Left lung (tissue), 10 donors: Measurements from ENCODE around the gene C10orf53. TPM values are rescaled to one million over a fixed set of nuclear protein-coding genes. Genes with fewer than 3 reads are reported as not detected.
A peak's percentile ranks its signal among the peaks of the same experiment; 100 is the strongest.

Source experiments
- ATAC-seq: fragments of 200-7000 bp; cut with Tn5 transposase; one replicate; pipeline ENCODE4 v1.9.1; 2020; ENCODE audit warnings: moderate library complexity
- DNase-seq, 4 donors: peaks; one replicate each; pipeline ENCODE4 v3.0.0-alpha.2; 2013 to 2020
- H3K27ac ChIP-seq, 2 donors: fragments of 200-600 bp; sonication (generic) in 1 of 2; one replicate each; pipeline versions ENCODE4 v1.5.0 to v1.8.0; 2020 to 2021
- H3K27me3 ChIP-seq, 2 donors: fragments of 200-600 bp; sonication (generic) in 1 of 2; one replicate each; pipeline versions ENCODE4 v1.5.0 to v1.8.0; 2020 to 2021
- H3K36me3 ChIP-seq, 2 donors: fragments of 200-600 bp; sonication (generic) in 1 of 2; one replicate each; pipeline versions ENCODE4 v1.5.0 to v1.8.0; 2020 to 2021
- H3K4me1 ChIP-seq, 2 donors: fragments of 200-600 bp; one replicate each; pipeline ENCODE4 v1.8.0; 2021
- H3K4me3 ChIP-seq, 2 donors: fragments of 200-600 bp; sonication (generic) in 1 of 2; one replicate each; pipeline versions ENCODE4 v1.5.0 to v1.8.0; 2020 to 2021; ENCODE audit warnings: mild to moderate bottlenecking in 1 of 2
- H3K9me3 ChIP-seq, 2 donors: fragments of 200-600 bp; sonication (generic) in 1 of 2; one replicate each; pipeline versions ENCODE4 v1.5.0 to v1.8.0; 2020 to 2021
- CTCF ChIP-seq, 2 donors: fragments of 200-600 bp; sonication (generic) in 1 of 2; IDR thresholded peaks; one replicate each; pipeline versions ENCODE4 v1.5.0 to v1.8.0; 2021; ENCODE audit warnings: antibody characterized with exemption in 2 of 2
- intact Hi-C, 2 donors: fragments of 100-400 bp; cut with DNase I; formaldehyde crosslinking; loops; one replicate each; pipeline versions ENCODE4 v1.11.2 to v1.14.2; 2022
- polyA plus RNA-seq, 6 donors: library from polyadenylated mRNA; unstranded; fragments of 120-200 nt; gene quantifications; one replicate each; pipeline ENCODE4 v1.2.1, GENCODE V29; 2013; ENCODE audit not compliant: insufficient read length in 6 of 6
- total RNA-seq, 2 donors: library from RNA; stranded (reverse); fragmentation: NEBNext Ultra II Directional; extraction: Animal tissue kit (Norgen Biotek cat#: 25700); gene quantifications; one replicate each; pipeline ENCODE4 v1.2.1, GENCODE V29; 2021
- donor health status: DM: no; HTN: yes; CAD: no.
- donor health status: DM: no; HTN: no; CAD: no.

Gene C10orf53
- total and polyA plus RNA-seq, 8 donors = not detected

GRCh38 chr10:49726593-49726992 lies 47.1 kb downstream of the C10orf53 start:
- intact Hi-C loops = no loop called here

GRCh38 chr10:49733866-49734265 lies 54.4 kb downstream of the C10orf53 start:
- H3K4me1 ChIP-seq = no peaks in the 10 kb centered on the region
- no peaks in the 10 kb centered on the region for H3K36me3 ChIP-seq
- DNase-seq (no peak), ATAC-seq (no peak)
- H3K27ac ChIP-seq = no peak overlapping the region
- H3K27me3 ChIP-seq = no peaks in the 10 kb centered on the region
- no peak overlapping the region for H3K4me3 ChIP-seq
- TF ChIP-seq CTCF (IDR thresholded peaks at IDR 0.05) = no peak
- intact Hi-C loops = no loop called here
- no peaks in the 10 kb centered on the region for H3K9me3 ChIP-seq

More at GRCh38 chr10:49726593-49726992, 47.1 kb downstream of the C10orf53 start:
- Histone ChIP-seq H3K4me3 (no peak overlapping the region), H3K9me3 (peaks cover 0 to 18% of the 10 kb centered on the region in 2 donors), H3K4me1 (no peaks in the 10 kb centered on the region), H3K27ac (no peak overlapping the region), H3K27me3 (no peaks in the 10 kb centered on the region), H3K36me3 (no peaks in the 10 kb centered on the region)
- no peak for ATAC-seq
- no peak for DNase-seq
- no peak for TF ChIP-seq CTCF (IDR thresholded peaks at IDR 0.05)

GRCh38 chr10:49734676-49735075 lies 55.2 kb downstream of the C10orf53 start:
- Histone ChIP-seq H3K4me1 (no peaks in the 10 kb centered on the region), H3K27ac (no peak overlapping the region), H3K9me3 (no peaks in the 10 kb centered on the region), H3K4me3 (no peak overlapping the region), H3K27me3 (no peaks in the 10 kb centered on the region), H3K36me3 (no peaks in the 10 kb centered on the region)
- intact Hi-C loops = no loop called here
- no peak for ATAC-seq
- TF ChIP-seq CTCF (IDR thresholded peaks at IDR 0.05) = no peak
- DNase-seq = peak in 1 of 4 donors; percentile 75

- H3K4me1 ChIP-seq = no peaks in the 10 kb centered on the region
- H3K4me3 ChIP-seq = no peak overlapping the region
- no peaks in the 10 kb centered on the region for H3K36me3 ChIP-seq
- no peak overlapping the region for H3K27ac ChIP-seq
- DNase-seq (no peak), ATAC-seq (no peak)
- H3K27me3 ChIP-seq = no peaks in the 10 kb centered on the region
- no peak for TF ChIP-seq CTCF (IDR thresholded peaks at IDR 0.05)
- H3K9me3 ChIP-seq = no peaks in the 10 kb centered on the region
- intact Hi-C loops = no loop called here
Measured at GRCh38 chr10:49735161-49735560, 55.7 kb downstream of the C10orf53 start.

GRCh38 chr10:49735848-49736563 lies 56.6 kb downstream of the C10orf53 start:
- Histone ChIP-seq H3K27me3 (no peaks in the 10 kb centered on the region), H3K4me3 (no peak overlapping the region), H3K27ac (no peak overlapping the region), H3K4me1 (no peaks in the 10 kb centered on the region), H3K9me3 (no peaks in the 10 kb centered on the region), H3K36me3 (no peaks in the 10 kb centered on the region)
- no peak for TF ChIP-seq CTCF (IDR thresholded peaks at IDR 0.05)
- ATAC-seq (no peak), DNase-seq (no peak)
- intact Hi-C loops = no loop called here
